ENCODE results near the gene EED.

Gene EED

GRCh38 chr11:86244522-86245368, at the start of gene EED:
Gene EED, plus strand, starts transcription at chr11:86244753. Its CDS starts 477 bp downstream, at chr11:86245230.
- DNase-seq (ENCODE audit: low read depth, low spot score) = peak; percentile 88

GRCh38 chr11:86194998-86195397, 49.6 kb upstream of the EED start:
- no peak for DNase-seq (ENCODE audit: low read depth, low spot score)

- no peak for DNase-seq (ENCODE audit: low read depth, low spot score)
Observed at GRCh38 chr11:86196085-86196696, 48.4 kb upstream of the EED start.

GRCh38 chr11:86196913-86197312, 47.6 kb upstream of the EED start:
- DNase-seq (ENCODE audit: low read depth, low spot score) = no peak

- DNase-seq (ENCODE audit: low read depth, low spot score) = no peak
Observed at GRCh38 chr11:86197448-86197847, 47.1 kb upstream of the EED start.

GRCh38 chr11:86198139-86198538, 46.4 kb upstream of the EED start:
- DNase-seq (ENCODE audit: low read depth, low spot score) = no peak

GRCh38 chr11:86199354-86199753, 45.2 kb upstream of the EED start:
- DNase-seq (ENCODE audit: low read depth, low spot score) = no peak

GRCh38 chr11:86201371-86201884, 43.1 kb upstream of the EED start:
- DNase-seq (ENCODE audit: low read depth, low spot score) = no peak

- DNase-seq (ENCODE audit: low read depth, low spot score) = no peak
Observed at GRCh38 chr11:86202013-86202336, 42.6 kb upstream of the EED start.

GRCh38 chr11:86204356-86204755, 40.2 kb upstream of the EED start:
- DNase-seq (ENCODE audit: low read depth, low spot score) = no peak

GRCh38 chr11:86205421-86206336, 38.9 kb upstream of the EED start:
- DNase-seq (ENCODE audit: low read depth, low spot score) = no peak

- DNase-seq (ENCODE audit: low read depth, low spot score) = no peak
Observed at GRCh38 chr11:86206337-86206695, 38.2 kb upstream of the EED start.

GRCh38 chr11:86207413-86207812, 37.1 kb upstream of the EED start:
- no peak for DNase-seq (ENCODE audit: low read depth, low spot score)

GRCh38 chr11:86208572-86208971, 36.0 kb upstream of the EED start:
- no peak for DNase-seq (ENCODE audit: low read depth, low spot score)

- DNase-seq (ENCODE audit: low read depth, low spot score) = no peak
Observed at GRCh38 chr11:86209806-86210657, 34.5 kb upstream of the EED start.

- no peak for DNase-seq (ENCODE audit: low read depth, low spot score)
Observed at GRCh38 chr11:86210898-86211297, 33.7 kb upstream of the EED start.

- DNase-seq (ENCODE audit: low read depth, low spot score) = no peak
Observed at GRCh38 chr11:86211619-86212018, 32.9 kb upstream of the EED start.

- DNase-seq (ENCODE audit: low read depth, low spot score) = no peak
Observed at GRCh38 chr11:86212019-86212611, 32.4 kb upstream of the EED start.

GRCh38 chr11:86214710-86215109, 29.8 kb upstream of the EED start:
- DNase-seq (ENCODE audit: low read depth, low spot score) = peak; percentile 15

GRCh38 chr11:86218125-86219084, 26.1 kb upstream of the EED start:
- DNase-seq (ENCODE audit: low read depth, low spot score) = no peak
